LNCaP clone FGC (cell line): ENCODE measurements around the gene MELTF.

Experiments used
- DNase-seq: peaks from one replicate; pipeline ENCODE4 v3.0.0-alpha.2; 2011; ENCODE audit warnings: low read depth
- H3K4me3 ChIP-seq: 2 replicates; pipeline ENCODE4 v1.5.1; 2011; ENCODE audit warnings: mild to moderate bottlenecking, low read depth, low read length, control low read depth
- TF ChIP-seq, protein P1 (sequence below): IDR thresholded peaks from 2 replicates; pipeline ENCODE4 v1.5.1; 2012; ENCODE audit warnings: mild to moderate bottlenecking; ENCODE audit not compliant: control insufficient read depth, insufficient read depth; ENCODE audit errors: extremely low read depth

Gene MELTF

GRCh38 chr3:197026481-197026866 lies 3.1 kb downstream of the MELTF start:
- H3K4me3 ChIP-seq, result no peak overlapping the region
- TF ChIP-seq, protein P1, sequence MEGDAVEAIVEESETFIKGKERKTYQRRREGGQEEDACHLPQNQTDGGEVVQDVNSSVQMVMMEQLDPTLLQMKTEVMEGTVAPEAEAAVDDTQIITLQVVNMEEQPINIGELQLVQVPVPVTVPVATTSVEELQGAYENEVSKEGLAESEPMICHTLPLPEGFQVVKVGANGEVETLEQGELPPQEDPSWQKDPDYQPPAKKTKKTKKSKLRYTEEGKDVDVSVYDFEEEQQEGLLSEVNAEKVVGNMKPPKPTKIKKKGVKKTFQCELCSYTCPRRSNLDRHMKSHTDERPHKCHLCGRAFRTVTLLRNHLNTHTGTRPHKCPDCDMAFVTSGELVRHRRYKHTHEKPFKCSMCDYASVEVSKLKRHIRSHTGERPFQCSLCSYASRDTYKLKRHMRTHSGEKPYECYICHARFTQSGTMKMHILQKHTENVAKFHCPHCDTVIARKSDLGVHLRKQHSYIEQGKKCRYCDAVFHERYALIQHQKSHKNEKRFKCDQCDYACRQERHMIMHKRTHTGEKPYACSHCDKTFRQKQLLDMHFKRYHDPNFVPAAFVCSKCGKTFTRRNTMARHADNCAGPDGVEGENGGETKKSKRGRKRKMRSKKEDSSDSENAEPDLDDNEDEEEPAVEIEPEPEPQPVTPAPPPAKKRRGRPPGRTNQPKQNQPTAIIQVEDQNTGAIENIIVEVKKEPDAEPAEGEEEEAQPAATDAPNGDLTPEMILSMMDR, result no peak
- no peak for DNase-seq

GRCh38 chr3:197025736-197026480 lies 3.7 kb downstream of the MELTF start:
- no peak overlapping the region for H3K4me3 ChIP-seq
- TF ChIP-seq, protein P1, result no peak
- no peak for DNase-seq

GRCh38 chr3:197024881-197025735 lies 4.5 kb downstream of the MELTF start:
- TF ChIP-seq, protein P1, result no peak
- H3K4me3 ChIP-seq, result no peak overlapping the region
- no peak for DNase-seq

DNA sequence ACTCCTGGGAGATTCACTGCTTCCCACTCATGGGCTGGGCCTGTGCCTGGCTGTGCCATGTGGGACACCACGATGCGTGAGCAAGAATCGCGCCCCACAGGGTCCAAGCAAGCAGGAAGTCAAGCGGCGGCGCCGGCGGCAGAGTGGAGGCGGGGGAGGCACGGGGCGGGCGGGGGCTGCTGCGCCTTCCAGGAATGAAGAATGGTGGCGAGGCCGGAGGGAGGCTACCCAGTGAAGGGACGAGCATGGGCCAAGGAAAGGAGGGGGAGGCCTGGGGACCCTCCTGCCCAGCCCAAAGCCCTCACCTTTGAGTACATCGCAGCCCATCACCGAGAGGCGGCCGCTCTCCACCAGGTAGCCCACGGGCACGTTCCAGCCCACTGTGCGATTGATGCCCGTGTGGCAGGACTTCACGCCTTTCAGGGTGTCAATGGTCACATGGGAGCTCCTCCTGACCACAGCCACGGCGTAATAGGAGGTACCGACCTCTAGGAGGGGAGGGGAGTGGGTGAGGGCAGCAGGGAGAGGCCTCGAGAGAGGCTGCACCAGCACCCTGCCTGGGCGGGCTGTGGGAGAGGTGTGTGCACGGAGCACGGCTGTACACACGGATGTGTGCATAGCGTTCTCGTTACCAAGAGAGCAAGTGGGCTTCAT lies 5.5 kb downstream of the MELTF start:
- no peak overlapping the region for H3K4me3 ChIP-seq
- DNase-seq, result no peak
- TF ChIP-seq, protein P1, result no peak

- TF ChIP-seq, protein P1, result no peak
- no peak overlapping the region for H3K4me3 ChIP-seq
- no peak for DNase-seq
These were observed 6.2 kb downstream of the MELTF start for GRCh38 chr3:197023241-197023997.
